Fibroblast of lung (primary cell): ENCODE measurements around the gene HCRT. TPM values are rescaled to one million over a fixed set of nuclear protein-coding genes. Genes with fewer than 3 reads are reported as not detected.
"Not testable (repeated sequence)": the region's sequence is repeated elsewhere in the genome, so short reads cannot be mapped to it uniquely, and the experiment has no call there.

Experiments
- DNase-seq, 2 donors: peaks; one replicate each; pipeline versions ENCODE4 v3.0.0 to v3.0.0-alpha.2; 2010; ENCODE audit warnings: low read depth in 2 of 2
- H2AFZ ChIP-seq: 2 replicates; pipeline ENCODE4 v1.5.1; 2012; ENCODE audit warnings: low read length, control low read depth, inconsistent platforms
- H3K27ac ChIP-seq: 2 replicates; pipeline ENCODE4 v1.5.1; 2011; ENCODE audit warnings: low read length, control low read depth; ENCODE audit not compliant: insufficient read depth
- H3K27me3 ChIP-seq: 2 replicates; pipeline ENCODE4 v1.5.1; 2011; ENCODE audit warnings: mild to moderate bottlenecking, low read length; ENCODE audit not compliant: control insufficient read depth, insufficient read depth
- H3K36me3 ChIP-seq: 2 replicates; pipeline ENCODE4 v1.5.1; 2011; ENCODE audit warnings: low read length; ENCODE audit not compliant: control insufficient read depth, insufficient read depth
- H3K4me1 ChIP-seq: 2 replicates; pipeline ENCODE4 v1.5.1; 2011; ENCODE audit warnings: low read length; ENCODE audit not compliant: control insufficient read depth, insufficient read depth; ENCODE audit errors: extremely low read depth
- H3K4me2 ChIP-seq: 2 replicates; pipeline ENCODE4 v1.5.1; 2011; ENCODE audit warnings: low read length, control low read depth; ENCODE audit not compliant: insufficient read depth; ENCODE audit errors: extremely low read depth
- H3K4me3 ChIP-seq, 4 experiments: fragments of 200-600 bp in 1 of 4; sonication (generic) in 1 of 4; replicated peaks in 1 of 4; 2 replicates each; pipeline ENCODE4 v1.5.1; 2011 to 2016; ENCODE audit warnings: low read length in 4 of 4, low read depth in 3 of 4, mild to moderate bottlenecking in 3 of 4, control low read depth in 2 of 4, inconsistent platforms in 1 of 4, mixed read lengths in 1 of 4; ENCODE audit not compliant: insufficient read depth in 1 of 4; ENCODE audit errors: control extremely low read depth in 1 of 4
- H3K79me2 ChIP-seq: 2 replicates; pipeline ENCODE4 v1.5.1; 2012; ENCODE audit warnings: mild to moderate bottlenecking, low read length, inconsistent platforms; ENCODE audit not compliant: control insufficient read depth, insufficient read depth
- H3K9ac ChIP-seq: 2 replicates; pipeline ENCODE4 v1.5.1; 2011; ENCODE audit warnings: mild to moderate bottlenecking, low read length, control low read depth; ENCODE audit not compliant: insufficient read depth
- H3K9me3 ChIP-seq: 2 replicates; pipeline ENCODE4 v1.5.1; 2012; ENCODE audit warnings: low read depth, low read length; ENCODE audit not compliant: control insufficient read depth, insufficient read depth
- H4K20me1 ChIP-seq: 2 replicates; pipeline ENCODE4 v1.5.1; 2011; ENCODE audit warnings: low read length; ENCODE audit not compliant: control insufficient read depth, insufficient read depth; ENCODE audit errors: extremely low read depth
- EZH2 ChIP-seq: IDR thresholded peaks from 2 replicates; pipeline ENCODE4 v1.5.1; 2012; ENCODE audit warnings: low read length, control low read depth, mild to moderate bottlenecking; ENCODE audit errors: missing control alignments
- polyA plus RNA-seq, 2 donors: library from polyadenylated mRNA; depleted of rRNA in 1 of 2; stranded (reverse) in 1 of 2; unstranded in 1 of 2; fragments of >200 nt; gene quantifications; 2 replicates each; pipeline ENCODE4 v1.2.1, GENCODE V29; 2011 to 2012; ENCODE audit warnings: missing spikeins in 1 of 2
- total RNA-seq: library from RNA; depleted of rRNA; stranded (reverse); fragments of >200 nt; gene quantifications from 2 replicates; pipeline ENCODE4 v1.2.1, GENCODE V29; 2014
- TF ChIP-seq, protein P1 (sequence below), 2 donors: IDR thresholded peaks in 1 of 2; conservative IDR thresholded peaks in 1 of 2; 1 replicate in 1 of 2; 2 replicates in 1 of 2; pipeline ENCODE4 v1.5.1; 2011 to 2012; ENCODE audit warnings: low read length in 2 of 2, control low read depth in 1 of 2, inconsistent platforms in 1 of 2, low read depth in 1 of 2, mild to moderate bottlenecking in 1 of 2

Gene HCRT
- total and polyA plus RNA-seq, 2 donors (not counting 1 experiment from before 2014, with no cell fraction given), result not detected

DNA sequence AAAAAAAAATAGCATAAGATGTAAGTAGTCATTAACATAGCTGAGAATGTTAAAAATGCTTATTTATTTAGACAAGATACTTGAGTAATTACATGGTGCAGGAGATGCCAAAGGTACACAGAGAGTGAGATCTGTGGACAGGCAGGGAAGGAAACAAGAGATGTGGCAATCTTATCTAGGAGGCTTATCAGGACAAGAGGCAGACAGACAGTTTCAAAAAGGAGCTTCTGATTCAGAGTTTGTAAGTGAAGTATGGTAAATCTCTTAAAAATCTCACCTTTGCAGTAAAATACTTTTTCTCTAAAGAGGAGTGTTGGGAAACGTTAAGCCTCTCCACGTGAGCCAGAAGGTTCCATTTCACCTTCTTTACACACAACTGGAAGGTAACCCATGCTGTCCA lies 28.9 kb upstream of the HCRT start:
- TF ChIP-seq, protein P1, sequence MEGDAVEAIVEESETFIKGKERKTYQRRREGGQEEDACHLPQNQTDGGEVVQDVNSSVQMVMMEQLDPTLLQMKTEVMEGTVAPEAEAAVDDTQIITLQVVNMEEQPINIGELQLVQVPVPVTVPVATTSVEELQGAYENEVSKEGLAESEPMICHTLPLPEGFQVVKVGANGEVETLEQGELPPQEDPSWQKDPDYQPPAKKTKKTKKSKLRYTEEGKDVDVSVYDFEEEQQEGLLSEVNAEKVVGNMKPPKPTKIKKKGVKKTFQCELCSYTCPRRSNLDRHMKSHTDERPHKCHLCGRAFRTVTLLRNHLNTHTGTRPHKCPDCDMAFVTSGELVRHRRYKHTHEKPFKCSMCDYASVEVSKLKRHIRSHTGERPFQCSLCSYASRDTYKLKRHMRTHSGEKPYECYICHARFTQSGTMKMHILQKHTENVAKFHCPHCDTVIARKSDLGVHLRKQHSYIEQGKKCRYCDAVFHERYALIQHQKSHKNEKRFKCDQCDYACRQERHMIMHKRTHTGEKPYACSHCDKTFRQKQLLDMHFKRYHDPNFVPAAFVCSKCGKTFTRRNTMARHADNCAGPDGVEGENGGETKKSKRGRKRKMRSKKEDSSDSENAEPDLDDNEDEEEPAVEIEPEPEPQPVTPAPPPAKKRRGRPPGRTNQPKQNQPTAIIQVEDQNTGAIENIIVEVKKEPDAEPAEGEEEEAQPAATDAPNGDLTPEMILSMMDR (conservative IDR thresholded peaks at IDR 0.05 in 1 of 2, IDR thresholded peaks at IDR 0.05 in 1 of 2; ENCODE audit: low read depth in 1 of 2, low read length in 2 of 2), result no peak
- no peak for TF ChIP-seq EZH2
- no peak overlapping the region for H3K4me2 ChIP-seq
- no peak for DNase-seq

DNA sequence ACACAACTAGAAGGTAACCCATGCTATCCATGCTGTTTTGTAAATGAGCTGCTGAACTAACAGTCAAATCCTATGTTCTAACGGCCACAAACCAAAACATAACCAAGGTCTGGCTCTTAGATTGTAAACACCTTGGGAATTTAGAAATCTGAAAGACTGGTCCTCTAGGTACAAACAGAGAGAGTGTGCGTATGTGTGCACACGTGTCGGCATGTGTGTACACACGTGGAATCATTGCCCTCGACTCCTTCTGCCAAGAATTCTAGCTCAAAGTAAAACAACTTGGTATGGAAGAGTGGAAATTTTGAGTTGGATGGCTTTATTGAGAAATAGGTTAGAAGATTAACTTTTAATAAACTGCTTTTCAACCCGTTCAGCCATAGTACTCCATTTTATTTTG lies 27.1 kb upstream of the HCRT start:
- Histone ChIP-seq H2AFZ (no peak overlapping the region), H4K20me1 (no peaks in the 10 kb centered on the region), H3K9me3 (no peaks in the 10 kb centered on the region), H3K27ac (no peak overlapping the region), H3K36me3 (peaks cover 3% of the 10 kb centered on the region), H3K4me3 (no peak overlapping the region), H3K4me1 (no peaks in the 10 kb centered on the region), H3K79me2 (no peaks in the 10 kb centered on the region), H3K27me3 (no peaks in the 10 kb centered on the region), H3K9ac (no peak overlapping the region), H3K4me2 (no peak overlapping the region)
- DNase-seq, result peak in 1 of 2 donors; percentile 9
- TF ChIP-seq EZH2, result no peak
- TF ChIP-seq, protein P1 (conservative IDR thresholded peaks at IDR 0.05 in 1 of 2, IDR thresholded peaks at IDR 0.05 in 1 of 2; ENCODE audit: low read depth in 1 of 2, low read length in 2 of 2), result no peak

More for the DNA sequence above, 28.9 kb upstream of the HCRT start:
- Histone ChIP-seq H2AFZ (no peak overlapping the region), H3K36me3 (peaks cover 4% of the 10 kb centered on the region), H3K27me3 (no peaks in the 10 kb centered on the region), H3K9me3 (no peaks in the 10 kb centered on the region), H3K9ac (no peak overlapping the region), H3K79me2 (no peaks in the 10 kb centered on the region), H3K4me3 (no peak overlapping the region), H4K20me1 (no peaks in the 10 kb centered on the region), H3K27ac (no peak overlapping the region), H3K4me1 (no peaks in the 10 kb centered on the region)

DNA sequence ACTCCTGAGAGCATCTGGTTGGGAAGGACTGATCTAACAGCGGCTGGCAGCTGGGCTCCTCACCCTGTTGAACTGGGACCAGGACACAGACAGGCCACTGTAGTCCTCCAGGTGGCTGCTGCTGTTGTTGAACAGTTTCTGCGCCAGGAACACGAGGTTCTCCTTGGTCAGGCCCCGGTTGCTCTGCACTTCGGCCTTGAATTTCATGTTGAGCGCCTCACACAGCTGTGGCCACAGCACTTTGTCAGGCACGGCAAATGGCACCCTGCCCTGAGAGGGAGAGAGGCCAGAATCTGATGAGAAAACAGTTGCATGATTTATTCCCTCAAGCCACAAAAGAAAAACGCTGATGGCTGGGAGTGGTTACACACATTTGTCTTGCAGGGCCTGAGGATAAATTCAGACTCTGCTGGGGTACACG lies 26.7 kb upstream of the HCRT start:
- not testable (repeated sequence) for H3K9ac ChIP-seq, H3K4me2 ChIP-seq, H3K9me3 ChIP-seq, H3K27me3 ChIP-seq, H2AFZ ChIP-seq, H3K27ac ChIP-seq, H3K79me2 ChIP-seq, H3K36me3 ChIP-seq, H3K4me1 ChIP-seq, H3K4me3 ChIP-seq, H4K20me1 ChIP-seq
- DNase-seq, result peak; percentile 52 to 69
